Measurements from ENCODE around the gene BUB1. TPM values are rescaled to one million over a fixed set of nuclear protein-coding genes. Genes with fewer than 3 reads are reported as not detected.
A peak's percentile ranks its signal among the peaks of the same experiment; 100 is the strongest.

The BUB1 gene
- total RNA-seq, 1 experiment from 2014 or later = 136 TPM

- peak; percentile 63 for DNase-seq
- Histone ChIP-seq H3K4me3 (ENCODE audit: insufficient read depth, low read depth, low read length) (peak overlapping the region; percentile 80), H3K27me3 (ENCODE audit: control insufficient read depth, insufficient read depth, low read length) (peaks cover 11% of the 10 kb centered on the region), H3K36me3 (replicated peaks; ENCODE audit: control insufficient read depth, insufficient read depth, low read length) (no peaks in the 10 kb centered on the region; the same call in none of the 2 replicates)
Observed at GRCh38 chr2:110678457-110679336, 834 bp upstream of the BUB1 start.

GRCh38 chr2:110677080-110677479, 783 bp downstream of the BUB1 start:
- Histone ChIP-seq H3K4me3 (ENCODE audit: insufficient read depth, low read depth, low read length) (peak overlapping the region; percentile 80), H3K36me3 (replicated peaks; ENCODE audit: control insufficient read depth, insufficient read depth, low read length) (peaks cover 12% of the 10 kb centered on the region), H3K27me3 (ENCODE audit: control insufficient read depth, insufficient read depth, low read length) (peaks cover 11% of the 10 kb centered on the region)
- DNase-seq = no peak

- H3K27me3 ChIP-seq (ENCODE audit: control insufficient read depth, insufficient read depth, low read length) = peaks cover 11% of the 10 kb centered on the region
- no peak for DNase-seq
- H3K4me3 ChIP-seq (ENCODE audit: insufficient read depth, low read depth, low read length) = no peak overlapping the region
- peaks cover 22% of the 10 kb centered on the region for H3K36me3 ChIP-seq (replicated peaks; ENCODE audit: control insufficient read depth, insufficient read depth, low read length)
Observed at GRCh38 chr2:110675679-110676078, 2.2 kb downstream of the BUB1 start.

- H3K27me3 ChIP-seq (ENCODE audit: control insufficient read depth, insufficient read depth, low read length) = peaks cover 6% of the 10 kb centered on the region
- DNase-seq = peak; percentile 32
- H3K4me3 ChIP-seq (ENCODE audit: insufficient read depth, low read depth, low read length) = no peak overlapping the region
- H3K36me3 ChIP-seq (replicated peaks; ENCODE audit: control insufficient read depth, insufficient read depth, low read length) = peaks cover 25% of the 10 kb centered on the region
Observed at GRCh38 chr2:110674620-110675555, 3.0 kb downstream of the BUB1 start.

- Histone ChIP-seq H3K36me3 (replicated peaks; ENCODE audit: control insufficient read depth, insufficient read depth, low read length) (peaks cover 35% of the 10 kb centered on the region), H3K4me3 (ENCODE audit: insufficient read depth, low read depth, low read length) (no peak overlapping the region), H3K27me3 (ENCODE audit: control insufficient read depth, insufficient read depth, low read length) (no peaks in the 10 kb centered on the region)
- DNase-seq = no peak
Observed at GRCh38 chr2:110673201-110673600, 4.7 kb downstream of the BUB1 start.

GRCh38 chr2:110670826-110671225, 7.0 kb downstream of the BUB1 start:
- Histone ChIP-seq H3K36me3 (replicated peaks; ENCODE audit: control insufficient read depth, insufficient read depth, low read length) (peaks cover 50% of the 10 kb centered on the region), H3K4me3 (ENCODE audit: insufficient read depth, low read depth, low read length) (no peak overlapping the region), H3K27me3 (ENCODE audit: control insufficient read depth, insufficient read depth, low read length) (no peaks in the 10 kb centered on the region)
- no peak for DNase-seq

GRCh38 chr2:110669079-110669478, 8.8 kb downstream of the BUB1 start:
- peaks cover 57% of the 10 kb centered on the region for H3K36me3 ChIP-seq (replicated peaks; ENCODE audit: control insufficient read depth, insufficient read depth, low read length)
- no peak overlapping the region for H3K4me3 ChIP-seq (ENCODE audit: insufficient read depth, low read depth, low read length)
- H3K27me3 ChIP-seq (ENCODE audit: control insufficient read depth, insufficient read depth, low read length) = no peaks in the 10 kb centered on the region
- DNase-seq = no peak

GRCh38 chr2:110667071-110667470, 10.8 kb downstream of the BUB1 start:
- Histone ChIP-seq H3K36me3 (replicated peaks; ENCODE audit: control insufficient read depth, insufficient read depth, low read length) (peaks cover 49% of the 10 kb centered on the region), H3K27me3 (ENCODE audit: control insufficient read depth, insufficient read depth, low read length) (no peaks in the 10 kb centered on the region), H3K4me3 (ENCODE audit: insufficient read depth, low read depth, low read length) (no peak overlapping the region)
- no peak for DNase-seq

- Histone ChIP-seq H3K36me3 (replicated peaks; ENCODE audit: control insufficient read depth, insufficient read depth, low read length) (peaks cover 52% of the 10 kb centered on the region), H3K4me3 (ENCODE audit: insufficient read depth, low read depth, low read length) (no peak overlapping the region), H3K27me3 (ENCODE audit: control insufficient read depth, insufficient read depth, low read length) (no peaks in the 10 kb centered on the region)
- DNase-seq = no peak
Observed at GRCh38 chr2:110664135-110664534, 13.7 kb downstream of the BUB1 start.

GRCh38 chr2:110662560-110662959, 15.3 kb downstream of the BUB1 start:
- Histone ChIP-seq H3K36me3 (replicated peaks; ENCODE audit: control insufficient read depth, insufficient read depth, low read length) (peaks cover 50% of the 10 kb centered on the region), H3K27me3 (ENCODE audit: control insufficient read depth, insufficient read depth, low read length) (no peaks in the 10 kb centered on the region), H3K4me3 (ENCODE audit: insufficient read depth, low read depth, low read length) (no peak overlapping the region)
- DNase-seq = no peak

GRCh38 chr2:110660558-110660957, 17.3 kb downstream of the BUB1 start:
- Histone ChIP-seq H3K4me3 (ENCODE audit: insufficient read depth, low read depth, low read length) (no peak overlapping the region), H3K27me3 (ENCODE audit: control insufficient read depth, insufficient read depth, low read length) (no peaks in the 10 kb centered on the region), H3K36me3 (replicated peaks; ENCODE audit: control insufficient read depth, insufficient read depth, low read length) (peaks cover 59% of the 10 kb centered on the region)
- DNase-seq = no peak

GRCh38 chr2:110659248-110659647, 18.6 kb downstream of the BUB1 start:
- no peak for DNase-seq
- H3K4me3 ChIP-seq (ENCODE audit: insufficient read depth, low read depth, low read length) = no peak overlapping the region
- H3K36me3 ChIP-seq (replicated peaks; ENCODE audit: control insufficient read depth, insufficient read depth, low read length) = peaks cover 57% of the 10 kb centered on the region
- no peaks in the 10 kb centered on the region for H3K27me3 ChIP-seq (ENCODE audit: control insufficient read depth, insufficient read depth, low read length)

GRCh38 chr2:110657724-110658305, 20.0 kb downstream of the BUB1 start:
- peaks cover 58% of the 10 kb centered on the region for H3K36me3 ChIP-seq (replicated peaks; ENCODE audit: control insufficient read depth, insufficient read depth, low read length)

GRCh38 chr2:110655701-110656100, 22.2 kb downstream of the BUB1 start:
- peaks cover 58% of the 10 kb centered on the region for H3K36me3 ChIP-seq (replicated peaks; ENCODE audit: control insufficient read depth, insufficient read depth, low read length)
- no peak overlapping the region for H3K4me3 ChIP-seq (ENCODE audit: insufficient read depth, low read depth, low read length)
- no peaks in the 10 kb centered on the region for H3K27me3 ChIP-seq (ENCODE audit: control insufficient read depth, insufficient read depth, low read length)
- no peak for DNase-seq

More at GRCh38 chr2:110657724-110658305, 20.0 kb downstream of the BUB1 start:
- no peak overlapping the region for H3K4me3 ChIP-seq (ENCODE audit: insufficient read depth, low read depth, low read length)
- DNase-seq = no peak
- H3K27me3 ChIP-seq (ENCODE audit: control insufficient read depth, insufficient read depth, low read length) = no peaks in the 10 kb centered on the region
